H1 (cell line): ENCODE results near the gene UBR2. TPM values are rescaled to one million over a fixed set of nuclear protein-coding genes. Genes with fewer than 3 reads are reported as not detected.

Source experiments
- CTCF ChIA-PET: fragments of 300-600 bp; sonication (Branson Sonifier 250); formaldehyde crosslinking; loops from one replicate; lab custom pipeline; 2021; ENCODE audit not compliant: partially characterized antibody; lab: Charles Lee
- POLR2A ChIA-PET: fragments of 300-600 bp; sonication (Branson Sonifier 250); formaldehyde crosslinking; loops from one replicate; lab custom pipeline; 2021; ENCODE audit warnings: inconsistent platforms; ENCODE audit not compliant: partially characterized antibody; lab: Charles Lee
- DNase-seq, 2 experiments: peaks; one replicate each; pipeline versions ENCODE4 v3.0.0 to v3.0.0-alpha.2; 2010 to 2022; ENCODE audit warnings: low spot score in 2 of 2, low read depth in 1 of 2, mixed read lengths in 1 of 2
- FAIRE-seq: peaks from 2 replicates; lab custom pipeline; 2011; peaks lifted over from hg19 to GRCh38; lab: Jason Lieb, UNC
- H2AFZ ChIP-seq: 2 replicates; pipeline ENCODE4 v1.8.1; 2012; ENCODE audit warnings: low read length, inconsistent platforms
- H2AK5ac ChIP-seq: 2 replicates; pipeline ENCODE4 v1.6.1; 2013; ENCODE audit warnings: low read depth, low read length
- H2BK120ac ChIP-seq: replicated peaks from 2 replicates; pipeline ENCODE3; 2013; ENCODE audit warnings: low read depth, low read length, inconsistent platforms
- H2BK12ac ChIP-seq: 2 replicates; pipeline ENCODE4 v1.6.1; 2013; ENCODE audit warnings: low read depth, low read length
- H2BK15ac ChIP-seq: 2 replicates; pipeline ENCODE4 v1.6.1; 2013; ENCODE audit warnings: low read length
- H2BK20ac ChIP-seq: 2 replicates; pipeline ENCODE4 v1.6.1; 2013; ENCODE audit warnings: low read length
- H2BK5ac ChIP-seq: 2 replicates; pipeline ENCODE4 v1.6.1; 2013; ENCODE audit warnings: low read depth, low read length
- H3K14ac ChIP-seq: 2 replicates; pipeline ENCODE4 v1.6.1; 2013; ENCODE audit warnings: inconsistent platforms; ENCODE audit not compliant: insufficient read length
- H3K18ac ChIP-seq: 2 replicates; pipeline ENCODE4 v1.6.1; 2013; ENCODE audit warnings: low read length; ENCODE audit errors: extremely low read depth
- H3K23ac ChIP-seq: 2 replicates; pipeline ENCODE4 v1.6.1; 2013; ENCODE audit warnings: inconsistent platforms; ENCODE audit not compliant: insufficient read length
- H3K23me2 ChIP-seq: 2 replicates; pipeline ENCODE4 v1.6.1; 2013; ENCODE audit warnings: low read depth, low read length
- H3K27ac ChIP-seq: 2 replicates; pipeline ENCODE4 v1.6.1; 2011; ENCODE audit warnings: low read depth, low read length, inconsistent platforms
- H3K27me3 ChIP-seq, 4 experiments: replicated peaks in 1 of 4; 1 replicate in 1 of 4; 2 replicates in 3 of 4; pipeline versions ENCODE4 v1.6.1 to v1.8.1; 2011 to 2013; ENCODE audit warnings: low read length in 3 of 4, mild to moderate bottlenecking in 3 of 4, inconsistent platforms in 2 of 4, mixed read lengths in 2 of 4, moderate library complexity in 1 of 4; ENCODE audit not compliant: control insufficient read depth in 3 of 4, insufficient read depth in 3 of 4; ENCODE audit errors: extremely low read depth in 1 of 4
- H3K36me3 ChIP-seq, 4 experiments: 2 replicates each; pipeline versions ENCODE4 v1.6.1 to v1.8.1; 2011 to 2013; ENCODE audit warnings: mild to moderate bottlenecking in 4 of 4, low read length in 3 of 4, moderate library complexity in 2 of 4, control low read depth in 1 of 4, inconsistent platforms in 1 of 4; ENCODE audit not compliant: insufficient read depth in 4 of 4, control insufficient read depth in 2 of 4
- H3K4ac ChIP-seq: replicated peaks from 2 replicates; pipeline ENCODE3; 2013; ENCODE audit warnings: low read length, low read depth, mixed read lengths, inconsistent platforms; ENCODE audit not compliant: insufficient read length
- H3K4me1 ChIP-seq, 4 experiments: replicated peaks in 1 of 4; 1 replicate in 1 of 4; 2 replicates in 3 of 4; pipeline versions ENCODE4 v1.6.1 to v1.8.1; 2011 to 2013; ENCODE audit warnings: low read length in 3 of 4, inconsistent platforms in 2 of 4, mixed read lengths in 1 of 4; ENCODE audit not compliant: insufficient read depth in 4 of 4, control insufficient read depth in 3 of 4
- H3K4me2 ChIP-seq, 2 experiments: 2 replicates each; pipeline versions ENCODE4 v1.6.1 to v1.8.1; 2011 to 2013; ENCODE audit warnings: low read depth in 2 of 2, low read length in 2 of 2, control low read depth in 1 of 2, inconsistent platforms in 1 of 2, mild to moderate bottlenecking in 1 of 2; ENCODE audit not compliant: insufficient read depth in 1 of 2
- H3K4me3 ChIP-seq, 4 experiments: fragments of 200-600, 300-600 bp in 1 of 4; sonication (generic), shearing (Covaris generic), sonication (Bioruptor Twin) in 1 of 4; 2 replicates each; pipeline versions ENCODE4 v1.5.1 to v1.8.1; 2011 to 2016; ENCODE audit warnings: low read length in 4 of 4, low read depth in 3 of 4, control low read depth in 2 of 4, inconsistent platforms in 2 of 4, mild to moderate bottlenecking in 2 of 4, mixed read lengths in 1 of 4, moderate library complexity in 1 of 4; ENCODE audit not compliant: insufficient read depth in 2 of 4; ENCODE audit errors: extremely low read depth in 1 of 4
- H3K56ac ChIP-seq: replicated peaks from 2 replicates; pipeline ENCODE3; 2013; ENCODE audit warnings: low read depth, mild to moderate bottlenecking, mixed read lengths, low read length, inconsistent platforms; ENCODE audit not compliant: insufficient read length
- H3K79me1 ChIP-seq: 2 replicates; pipeline ENCODE4 v1.6.1; 2013; ENCODE audit warnings: low read depth, low read length, control low read depth
- H3K79me2 ChIP-seq, 2 experiments: 2 replicates each; pipeline versions ENCODE4 v1.6.1 to v1.8.1; 2012 to 2013; ENCODE audit warnings: low read length in 2 of 2, mild to moderate bottlenecking in 2 of 2, inconsistent platforms in 1 of 2; ENCODE audit not compliant: insufficient read depth in 2 of 2, control insufficient read depth in 1 of 2
- H3K9ac ChIP-seq, 4 experiments: replicated peaks in 1 of 4; 1 replicate in 1 of 4; 2 replicates in 3 of 4; pipeline versions ENCODE4 v1.6.1 to v1.8.1; 2011 to 2013; ENCODE audit warnings: low read depth in 3 of 4, low read length in 3 of 4, control low read depth in 2 of 4, mild to moderate bottlenecking in 2 of 4, moderate library complexity in 2 of 4, inconsistent platforms in 1 of 4; ENCODE audit errors: extremely low read depth in 1 of 4
- H3K9me3 ChIP-seq, 2 experiments: 2 replicates each; pipeline versions ENCODE4 v1.6.1 to v1.8.1; 2012 to 2013; ENCODE audit warnings: mild to moderate bottlenecking in 2 of 2, moderate library complexity in 2 of 2, control low read depth in 1 of 2, inconsistent platforms in 1 of 2, low read depth in 1 of 2, low read length in 1 of 2, mixed read lengths in 1 of 2; ENCODE audit not compliant: insufficient read depth in 2 of 2
- H4K20me1 ChIP-seq, 2 experiments: replicated peaks in 1 of 2; 2 replicates each; pipeline versions ENCODE3 to v1.8.1; 2011 to 2013; ENCODE audit warnings: inconsistent platforms in 2 of 2, low read length in 2 of 2, mild to moderate bottlenecking in 1 of 2; ENCODE audit not compliant: insufficient read depth in 2 of 2, control insufficient read depth in 1 of 2
- H4K5ac ChIP-seq: 2 replicates; pipeline ENCODE4 v1.6.1; 2013; ENCODE audit warnings: low read length, low read depth, mixed read lengths, inconsistent platforms; ENCODE audit not compliant: insufficient read length
- H4K8ac ChIP-seq: 2 replicates; pipeline ENCODE4 v1.8.0; 2013; ENCODE audit warnings: mild to moderate bottlenecking, moderate library complexity, low read length, inconsistent platforms; ENCODE audit not compliant: insufficient read depth; ENCODE audit errors: extremely low read depth
- H4K91ac ChIP-seq: replicated peaks from 2 replicates; pipeline ENCODE3; 2013; ENCODE audit warnings: low read length, mixed read lengths, inconsistent platforms; ENCODE audit not compliant: insufficient read length
- ATF3 ChIP-seq: IDR thresholded peaks from 2 replicates; pipeline ENCODE4 v1.6.1; 2011; ENCODE audit warnings: low read depth, mild to moderate bottlenecking, low read length; ENCODE audit not compliant: insufficient read depth
- EZH2 ChIP-seq: fragments of 200-600 bp; sonication (generic); IDR thresholded peaks from 2 replicates; pipeline ENCODE4 v1.7.1; 2012; ENCODE audit warnings: low read depth, mild to moderate bottlenecking, moderate library complexity, low read length, inconsistent platforms; ENCODE audit not compliant: severe bottlenecking
- JUND ChIP-seq: IDR thresholded peaks from 2 replicates; pipeline ENCODE4 v1.6.1; 2011; ENCODE audit warnings: mild to moderate bottlenecking, improper control_type of control experiment, low read length
- WGBS, 2 experiments: shearing (Covaris generic) in 1 of 2; methylation state at CpG; one replicate each; pipeline versions ENCODE4 v1.1.6 to v1.1.7; 2013 to 2015; ENCODE audit warnings: low lambda C conversion rate in 2 of 2, mixed read lengths in 2 of 2, inconsistent platforms in 1 of 2, low coverage in 1 of 2, missing lambda C conversion rate in 1 of 2; ENCODE audit not compliant: insufficient replicate concordance in 2 of 2, insufficient coverage in 1 of 2, insufficient read length in 1 of 2; ENCODE audit errors: extremely low coverage in 1 of 2, missing lambda C conversion rate in 1 of 2; 5-methylcytosine and 5-hydroxymethylcytosine counted together
- polyA plus RNA-seq, 7 experiments: library from polyadenylated mRNA; depleted of rRNA in 3 of 7; stranded (reverse) in 5 of 7; unstranded in 2 of 7; fragments of >200 nt in 5 of 7; fragments of 200-250 nt in 2 of 7; gene quantifications; 1 replicate in 5 of 7; 2 replicates in 1 of 7; 4 replicates in 1 of 7; pipeline versions ENCODE4 v1.2.1 to v1.2.3, GENCODE V29; 2011 to 2013; ENCODE audit warnings: missing spikeins in 2 of 7, mixed read lengths in 2 of 7
- total RNA-seq: library from RNA; stranded (reverse); fragmentation: NEBNext Ultra II Directional; extraction: Animal tissue kit (Norgen Biotek cat#: 25700); gene quantifications from 2 replicates; pipeline ENCODE4 v1.2.1, GENCODE V29; 2021

Gene UBR2
- total and polyA plus RNA-seq, 2 of the 8 experiments (the other 6 are each of a cell fraction or from before 2014, with no cell fraction given), result 6.5 to 19.5 TPM

GRCh38 chr6:42525206-42525605 lies 38.6 kb upstream of the UBR2 start:
- no peak overlapping the region for H3K23ac ChIP-seq

More at GRCh38 chr6:42525206-42525605, 38.6 kb upstream of the UBR2 start:
- Histone ChIP-seq H3K18ac (no peak overlapping the region), H3K14ac (no peak overlapping the region), H2BK5ac (no peak overlapping the region), H2BK20ac (no peak overlapping the region), H2AFZ (no peak overlapping the region), H2AK5ac (no peak overlapping the region), H3K9ac (no peak overlapping the region), H2BK12ac (no peak overlapping the region), H3K4ac (no peak overlapping the region), H4K91ac (no peak overlapping the region), H3K4me2 (no peak overlapping the region), H3K56ac (no peak overlapping the region), H3K9me3 (no peaks in the 10 kb centered on the region), H4K5ac (no peak overlapping the region), H2BK120ac (no peak overlapping the region), H3K4me1 (no peaks in the 10 kb centered on the region), H2BK15ac (no peak overlapping the region), H4K8ac (no peak overlapping the region), H3K27me3 (no peaks in the 10 kb centered on the region), H4K20me1 (no peaks in the 10 kb centered on the region), H3K79me1 (no peaks in the 10 kb centered on the region), H3K27ac (no peak overlapping the region), H3K4me3 (no peak overlapping the region), H3K36me3 (no peaks in the 10 kb centered on the region), H3K23me2 (no peaks in the 10 kb centered on the region), H3K79me2 (no peaks in the 10 kb centered on the region)
- FAIRE-seq, result no peak
- TF ChIP-seq JUND, result no peak
- TF ChIP-seq ATF3, result no peak
- no peak for TF ChIP-seq EZH2
- DNase-seq, result no peak
- POLR2A ChIA-PET, result no interaction called here
- CTCF ChIA-PET, result interaction anchor here (0.6 to 2.5 kb wide), 3 partner anchors 9 to 23 kb away, joined by 4 to 8 read pairs (median 5); no protein-coding TSS in a partner anchor
- 86% methylated on average over 4 of the region's 4 CpGs; no CpG with 5 or more reads in 1 of the 2 experiments for whole genome bisulfite sequencing, 2 experiments
